GM12865 (cell line): Measurements from ENCODE around the gene CLRN2.

Source experiments
- DNase-seq: peaks from one replicate; pipeline ENCODE4 v3.0.0; 2010; ENCODE audit warnings: low read depth
- H3K4me3 ChIP-seq: 2 replicates; pipeline ENCODE4 v1.5.1; 2011; ENCODE audit warnings: mild to moderate bottlenecking, low read depth, low read length, control low read depth
- TF ChIP-seq, protein P1 (sequence below): IDR thresholded peaks from 2 replicates; pipeline ENCODE4 v1.5.1; 2011; ENCODE audit warnings: low read length, control low read depth, low read depth, inconsistent platforms; ENCODE audit not compliant: insufficient read depth; ENCODE audit errors: missing control alignments

CLRN2 gene

DNA sequence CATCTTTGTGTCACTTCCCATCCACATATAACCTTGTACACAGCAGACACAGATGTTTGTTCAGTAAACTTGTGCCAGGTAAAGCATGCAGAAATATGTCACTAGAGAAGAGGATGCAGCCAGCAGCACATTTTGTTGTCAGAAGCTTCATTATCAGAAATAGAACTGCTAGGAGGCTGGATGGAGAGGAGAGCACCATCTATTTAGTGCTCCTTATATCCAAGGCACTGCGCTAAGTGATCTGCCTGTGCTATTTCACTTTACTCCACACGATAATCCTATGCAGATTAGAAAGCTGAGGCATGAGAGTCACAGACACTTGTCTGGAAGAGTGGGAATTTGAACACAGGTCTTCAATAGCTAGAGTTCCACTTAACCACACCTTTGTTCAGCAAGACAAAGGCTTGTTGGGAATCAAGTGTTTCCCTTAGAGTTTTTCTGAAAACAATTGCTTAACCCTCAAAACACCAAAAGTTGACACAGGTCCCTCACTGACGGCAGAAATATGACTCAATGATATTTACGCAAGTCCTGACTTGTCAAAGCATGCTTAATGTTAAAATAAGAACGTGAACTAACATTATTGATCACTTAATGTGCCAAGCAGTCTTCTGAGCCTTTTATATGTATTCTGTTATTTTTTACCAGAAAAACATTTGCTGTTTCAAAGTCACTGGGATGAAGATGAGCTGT is 1.8 kb upstream of the CLRN2 start:
- DNase-seq, result no peak
- TF ChIP-seq, protein P1, sequence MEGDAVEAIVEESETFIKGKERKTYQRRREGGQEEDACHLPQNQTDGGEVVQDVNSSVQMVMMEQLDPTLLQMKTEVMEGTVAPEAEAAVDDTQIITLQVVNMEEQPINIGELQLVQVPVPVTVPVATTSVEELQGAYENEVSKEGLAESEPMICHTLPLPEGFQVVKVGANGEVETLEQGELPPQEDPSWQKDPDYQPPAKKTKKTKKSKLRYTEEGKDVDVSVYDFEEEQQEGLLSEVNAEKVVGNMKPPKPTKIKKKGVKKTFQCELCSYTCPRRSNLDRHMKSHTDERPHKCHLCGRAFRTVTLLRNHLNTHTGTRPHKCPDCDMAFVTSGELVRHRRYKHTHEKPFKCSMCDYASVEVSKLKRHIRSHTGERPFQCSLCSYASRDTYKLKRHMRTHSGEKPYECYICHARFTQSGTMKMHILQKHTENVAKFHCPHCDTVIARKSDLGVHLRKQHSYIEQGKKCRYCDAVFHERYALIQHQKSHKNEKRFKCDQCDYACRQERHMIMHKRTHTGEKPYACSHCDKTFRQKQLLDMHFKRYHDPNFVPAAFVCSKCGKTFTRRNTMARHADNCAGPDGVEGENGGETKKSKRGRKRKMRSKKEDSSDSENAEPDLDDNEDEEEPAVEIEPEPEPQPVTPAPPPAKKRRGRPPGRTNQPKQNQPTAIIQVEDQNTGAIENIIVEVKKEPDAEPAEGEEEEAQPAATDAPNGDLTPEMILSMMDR, result no peak
- no peak overlapping the region; the same call in 1 of the 2 replicates for H3K4me3 ChIP-seq

GRCh38 chr4:17515445-17516407 is 761 bp downstream of the CLRN2 start:
- TF ChIP-seq, protein P1, result no peak
- no peak overlapping the region for H3K4me3 ChIP-seq
- no peak for DNase-seq

- no peak overlapping the region for H3K4me3 ChIP-seq
- TF ChIP-seq, protein P1, result no peak
- DNase-seq, result no peak
These were observed 2.0 kb downstream of the CLRN2 start for GRCh38 chr4:17516980-17517379.

DNA sequence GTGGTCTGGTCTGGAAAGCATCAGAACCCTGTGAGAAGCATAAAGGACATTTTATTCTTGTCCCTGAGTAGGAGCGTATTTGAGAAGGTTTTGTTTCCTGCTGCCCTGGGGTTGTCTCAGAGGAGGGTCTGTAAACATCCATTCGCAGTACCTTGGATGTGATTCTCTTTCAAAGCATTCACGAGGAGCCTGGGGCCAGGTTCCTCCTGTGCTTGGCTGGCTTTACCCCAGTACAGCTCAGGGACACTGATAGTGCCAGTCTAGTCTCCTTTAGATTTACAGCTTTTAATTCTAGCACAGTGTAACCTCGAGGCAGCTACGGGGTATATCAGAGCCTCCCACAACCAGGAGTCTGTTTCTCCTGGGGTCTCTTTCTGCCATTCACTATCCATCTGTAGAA is 2.7 kb downstream of the CLRN2 start:
- H3K4me3 ChIP-seq, result no peak overlapping the region
- TF ChIP-seq, protein P1, result no peak
- no peak for DNase-seq

- TF ChIP-seq, protein P1, result no peak
- no peak overlapping the region for H3K4me3 ChIP-seq
- no peak for DNase-seq
These were observed 6.6 kb downstream of the CLRN2 start for GRCh38 chr4:17521595-17521994.

DNA sequence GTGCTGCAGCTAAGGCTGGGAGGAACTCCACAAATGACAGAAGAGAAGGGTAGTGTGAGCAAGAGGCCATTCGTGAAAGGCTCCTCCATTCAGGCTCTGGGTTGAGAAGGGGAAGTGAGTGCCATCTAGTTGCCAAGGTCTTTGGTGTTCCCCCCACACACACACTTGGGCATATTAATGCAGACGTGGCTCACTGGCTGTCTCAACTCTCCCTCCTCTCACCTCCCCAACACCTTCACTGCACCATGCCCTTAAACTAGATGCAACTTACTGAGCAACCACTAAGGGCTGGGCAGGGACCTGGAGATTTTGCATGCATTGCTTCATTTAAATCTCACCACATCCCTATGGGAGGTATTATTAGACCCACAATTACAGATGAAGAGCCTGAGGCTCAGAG is 8.7 kb downstream of the CLRN2 start:
- no peak overlapping the region for H3K4me3 ChIP-seq
- TF ChIP-seq, protein P1, result no peak
- no peak for DNase-seq
